GM18499 (cell line): ENCODE results near the gene NOB1.
"Not testable (repeated sequence)": the region's sequence is repeated elsewhere in the genome, so short reads cannot be mapped to it uniquely, and the experiment has no call there.

ENCODE experiments used
- ATAC-seq: cut with Tn5 transposase; IDR thresholded peaks from one replicate; pipeline ENCODE4 v1.9.1; 2021; ENCODE audit warnings: moderate number of reproducible peaks; ENCODE audit not compliant: insufficient read depth, unreplicated experiment

The NOB1 gene

GRCh38 chr16:69754469-69755310, at the start of gene NOB1:
TSS of gene NOB1 (minus strand) at chr16:69754926. CDS start at chr16:69754910, 16 bp downstream.
- peak; percentile 76 for ATAC-seq

- ATAC-seq: no peak
Measured at GRCh38 chr16:69804297-69804696, 49.6 kb upstream of the NOB1 start.

DNA sequence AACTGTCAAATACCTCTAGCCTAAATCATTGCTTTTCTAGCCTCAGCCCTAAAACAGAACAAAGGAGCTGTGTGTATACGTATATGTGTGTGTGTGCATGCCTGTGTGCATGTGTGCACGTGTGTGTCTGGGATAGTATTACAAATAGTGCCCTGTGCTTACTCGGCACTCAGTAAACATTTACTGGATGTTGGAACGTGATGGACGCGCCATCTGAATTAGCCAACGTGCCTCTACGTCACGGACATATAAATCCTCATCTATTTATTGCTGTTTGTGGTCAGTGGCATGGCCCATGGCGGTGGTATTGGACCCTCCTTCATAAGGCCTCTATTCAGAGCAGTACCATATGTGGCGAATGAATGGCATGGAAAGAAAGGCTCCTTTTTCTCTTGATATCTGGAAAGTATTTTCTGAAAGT, 44.9 kb upstream of the NOB1 start:
- ATAC-seq: no peak

DNA sequence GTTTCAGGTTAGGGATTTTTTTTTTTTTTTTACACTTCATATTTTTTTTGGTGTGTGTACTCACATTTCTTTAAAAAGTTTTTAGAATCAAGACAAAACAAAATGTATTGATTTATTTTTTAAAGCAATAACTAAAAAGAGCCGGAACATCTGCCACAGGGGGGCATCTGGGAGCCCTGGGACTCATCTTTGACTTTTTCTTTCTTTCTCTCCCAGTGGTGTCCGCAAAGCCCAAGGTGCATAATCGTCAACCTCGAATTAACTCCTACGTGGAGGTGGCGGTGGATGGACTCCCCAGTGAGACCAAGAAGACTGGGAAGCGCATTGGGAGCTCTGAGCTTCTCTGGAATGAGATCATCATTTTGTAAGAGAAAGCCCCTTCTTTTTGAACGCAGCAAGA, 43.7 kb upstream of the NOB1 start:
- no peak for ATAC-seq

- ATAC-seq: no peak
Measured at GRCh38 chr16:69796285-69797118, 41.8 kb upstream of the NOB1 start.

- ATAC-seq: no peak
Measured at GRCh38 chr16:69794486-69794885, 39.8 kb upstream of the NOB1 start.

GRCh38 chr16:69793526-69793925, 38.8 kb upstream of the NOB1 start:
- no peak for ATAC-seq

- not testable (repeated sequence) for ATAC-seq
Measured at GRCh38 chr16:69791391-69791847, 36.7 kb upstream of the NOB1 start.

DNA sequence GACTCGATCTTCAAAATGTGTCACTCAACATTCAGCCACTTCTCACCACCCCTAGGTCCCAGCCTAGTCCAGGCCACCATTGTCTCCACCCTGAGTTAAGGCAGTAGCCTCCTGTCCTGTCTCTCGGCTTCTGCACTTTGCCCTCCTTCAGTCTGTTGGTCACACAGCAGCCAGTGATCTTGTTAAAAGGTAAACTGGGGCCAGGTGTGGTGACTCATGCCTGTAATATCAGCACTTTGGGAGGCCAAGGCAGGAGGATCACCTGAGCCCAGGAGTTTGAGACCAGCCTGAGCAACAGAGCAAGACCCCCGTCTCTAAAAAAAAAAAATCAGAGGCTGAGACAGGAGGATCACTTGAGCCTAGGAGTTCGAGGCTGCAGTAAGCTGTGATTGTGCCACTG, 33.2 kb upstream of the NOB1 start:
- no peak for ATAC-seq

GRCh38 chr16:69784586-69784985, 29.9 kb upstream of the NOB1 start:
- ATAC-seq: no peak

- ATAC-seq: no peak
Measured at GRCh38 chr16:69781118-69781517, 26.4 kb upstream of the NOB1 start.

- no peak for ATAC-seq
Measured at GRCh38 chr16:69779724-69780123, 25.0 kb upstream of the NOB1 start.

GRCh38 chr16:69775563-69775962, 20.8 kb upstream of the NOB1 start:
- ATAC-seq: no peak

DNA sequence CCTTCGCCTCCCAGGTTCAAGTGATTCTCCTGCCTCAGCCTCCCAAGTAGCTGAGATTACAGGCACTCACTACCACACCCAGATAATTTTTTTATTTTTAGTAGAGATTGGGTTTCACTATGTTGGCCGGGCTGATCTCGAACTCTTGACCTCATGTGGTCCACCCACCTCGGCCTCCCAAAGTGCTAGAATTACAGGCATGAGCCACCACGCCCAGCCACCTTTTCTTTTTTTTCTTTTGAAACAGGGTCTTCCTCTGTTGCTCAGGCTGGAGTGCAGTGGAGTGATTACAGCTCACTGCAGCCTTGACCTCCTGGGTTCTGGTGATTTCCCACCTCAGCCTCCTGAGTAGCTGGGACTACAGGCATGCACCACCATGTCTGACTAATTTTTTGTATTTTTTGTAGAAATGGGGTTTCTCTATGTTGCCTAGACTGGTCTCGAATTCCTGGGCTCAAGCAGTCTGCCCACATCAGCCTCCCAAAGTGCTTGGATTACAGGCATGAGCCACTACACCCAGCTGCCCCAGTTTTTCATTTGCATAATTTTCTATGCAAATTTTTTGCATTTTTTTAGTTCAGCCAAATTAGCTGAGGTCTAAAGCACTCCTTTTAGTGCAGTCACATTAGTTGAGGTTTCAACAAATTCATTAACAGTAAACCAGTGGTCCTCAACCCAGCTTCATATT, 18.7 kb upstream of the NOB1 start:
- no peak for ATAC-seq

GRCh38 chr16:69771651-69771967, 16.9 kb upstream of the NOB1 start:
- no peak for ATAC-seq

DNA sequence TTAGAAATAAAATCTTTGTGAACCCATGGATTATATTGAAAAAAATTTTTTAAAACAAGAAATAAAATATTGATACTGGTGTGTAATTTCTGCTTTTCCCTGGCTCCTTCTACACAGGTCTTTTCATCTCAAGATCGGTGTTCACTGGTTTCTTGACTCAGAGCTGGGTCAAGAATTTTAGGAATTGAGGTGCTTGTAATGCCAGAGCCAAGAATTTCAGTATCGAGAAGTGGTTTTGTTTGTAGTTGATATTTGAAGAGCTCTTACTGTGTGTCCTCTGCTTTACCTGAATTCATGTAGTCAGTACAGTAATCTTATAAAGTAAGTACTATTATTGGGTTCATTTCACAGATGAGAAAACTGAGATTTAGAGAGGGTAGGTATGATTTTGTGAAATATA, 14.7 kb upstream of the NOB1 start:
- ATAC-seq: no peak

GRCh38 chr16:69768666-69769065, 13.9 kb upstream of the NOB1 start:
- ATAC-seq: no peak

DNA sequence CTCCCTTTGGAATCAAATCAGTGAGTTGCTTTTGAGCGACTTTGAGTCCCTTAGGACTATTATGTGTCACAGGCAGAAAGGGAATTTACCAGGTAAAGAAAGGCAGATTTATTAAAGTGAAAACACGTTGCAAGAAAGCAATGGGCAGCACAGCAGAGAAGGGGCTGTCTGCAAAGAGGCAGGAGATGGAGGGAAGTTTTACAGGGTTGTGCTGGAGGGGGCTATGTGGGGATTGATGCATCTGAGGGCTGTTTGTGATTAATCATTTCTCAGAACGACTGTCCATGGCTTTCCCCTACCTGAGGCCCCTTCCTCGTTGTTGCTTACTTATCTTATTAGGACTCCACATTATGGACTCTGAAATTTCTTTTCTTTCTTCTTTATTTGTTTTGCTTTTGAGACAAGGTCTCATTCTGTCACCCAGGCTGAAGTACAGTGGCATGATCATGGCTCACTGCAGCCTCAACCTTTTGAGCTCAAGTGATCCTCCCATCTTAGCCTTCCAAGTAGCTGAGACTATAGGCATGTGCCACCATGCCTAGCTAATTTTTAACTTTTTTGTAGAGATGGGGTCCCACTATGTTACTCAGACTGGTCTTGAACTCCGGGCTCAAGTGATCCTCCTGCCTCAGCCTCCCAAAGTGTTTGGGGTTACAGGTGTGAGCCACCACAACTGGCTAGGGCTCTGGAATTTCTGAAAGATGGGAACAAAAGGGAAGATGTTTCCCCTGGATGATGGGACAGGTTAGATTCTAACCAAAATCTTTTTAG, 12.9 kb upstream of the NOB1 start:
- no peak for ATAC-seq

GRCh38 chr16:69763599-69763942, 8.8 kb upstream of the NOB1 start:
- ATAC-seq: no peak
